ENCODE data around the gene TMOD1.
"Not testable (repeated sequence)": the region's sequence is repeated elsewhere in the genome, so short reads cannot be mapped to it uniquely, and the experiment has no call there.

The TMOD1 gene

GRCh38 chr9:97599314-97599846, 97.9 kb downstream of the TMOD1 start:
- ATAC-seq: no peak
- H3K4me3 Mint-ChIP-seq: no peak overlapping the region
- H3K4me1 Mint-ChIP-seq: peaks cover 7% of the 10 kb centered on the region
- H3K9me3 Mint-ChIP-seq: no peaks in the 10 kb centered on the region
- H3K36me3 Mint-ChIP-seq: peaks cover 40% of the 10 kb centered on the region
- H3K27ac Mint-ChIP-seq: no peak overlapping the region
- no peak for DNase-seq (ENCODE audit: low spot score in 2 of 2)

GRCh38 chr9:97600531-97601227, 99.2 kb downstream of the TMOD1 start:
- Mint-ChIP-seq H3K9me3 (no peaks in the 10 kb centered on the region), H3K4me1 (peaks cover 7% of the 10 kb centered on the region), H3K27ac (no peak overlapping the region), H3K36me3 (peaks cover 53% of the 10 kb centered on the region), H3K4me3 (no peak overlapping the region)
- ATAC-seq (no peak), DNase-seq (ENCODE audit: low spot score in 2 of 2) (no peak)

GRCh38 chr9:97601228-97601898, 99.9 kb downstream of the TMOD1 start:
- H3K27ac Mint-ChIP-seq: no peak overlapping the region
- peaks cover 7% of the 10 kb centered on the region for H3K4me1 Mint-ChIP-seq
- H3K36me3 Mint-ChIP-seq: peaks cover 60% of the 10 kb centered on the region

GRCh38 chr9:97602430-97602829, 101.0 kb downstream of the TMOD1 start:
- H3K9me3 Mint-ChIP-seq: no peaks in the 10 kb centered on the region
- H3K4me1 Mint-ChIP-seq: peaks cover 7% of the 10 kb centered on the region
- no peak for DNase-seq (ENCODE audit: low spot score in 2 of 2)
- no peak overlapping the region for H3K27ac Mint-ChIP-seq
- no peak for ATAC-seq
- H3K4me3 Mint-ChIP-seq: no peak overlapping the region
- H3K36me3 Mint-ChIP-seq: peaks cover 62% of the 10 kb centered on the region

More at GRCh38 chr9:97601228-97601898, 99.9 kb downstream of the TMOD1 start:
- H3K4me3 Mint-ChIP-seq: no peak overlapping the region
- no peaks in the 10 kb centered on the region for H3K9me3 Mint-ChIP-seq
- no peak for ATAC-seq
- no peak for DNase-seq (ENCODE audit: low spot score in 2 of 2)

- Mint-ChIP-seq H3K4me1 (no peaks in the 10 kb centered on the region), H3K9me3 (no peaks in the 10 kb centered on the region), H3K27ac (no peak overlapping the region), H3K36me3 (peaks cover 64% of the 10 kb centered on the region), H3K4me3 (no peak overlapping the region)
- DNase-seq (ENCODE audit: low spot score in 2 of 2) (no peak), ATAC-seq (no peak)
Observed at GRCh38 chr9:97604901-97605645, 103.6 kb downstream of the TMOD1 start.

- Mint-ChIP-seq H3K4me1 (peaks cover 12% of the 10 kb centered on the region), H3K36me3 (peaks cover 23% of the 10 kb centered on the region), H3K9me3 (no peaks in the 10 kb centered on the region), H3K4me3 (no peak overlapping the region), H3K27ac (peak overlapping the region; percentile 3)
- DNase-seq (ENCODE audit: low spot score in 2 of 2) (peak; percentile 40 to 68), ATAC-seq (peak; percentile 37)
Observed at GRCh38 chr9:97615439-97616072, 114.1 kb downstream of the TMOD1 start.

GRCh38 chr9:97617939-97618416, 116.5 kb downstream of the TMOD1 start:
- ATAC-seq (peak; percentile 90), DNase-seq (ENCODE audit: low spot score in 2 of 2) (no peak)
- H3K4me3 Mint-ChIP-seq: no peak overlapping the region
- H3K27ac Mint-ChIP-seq: peak overlapping the region; percentile 66
- H3K36me3 Mint-ChIP-seq: peaks cover 23% of the 10 kb centered on the region
- no peaks in the 10 kb centered on the region for H3K9me3 Mint-ChIP-seq
- peaks cover 12% of the 10 kb centered on the region for H3K4me1 Mint-ChIP-seq

GRCh38 chr9:97620063-97620462, 118.6 kb downstream of the TMOD1 start:
- ATAC-seq; H3K9me3 Mint-ChIP-seq; DNase-seq (ENCODE audit: low spot score in 2 of 2); H3K27ac Mint-ChIP-seq; H3K4me3 Mint-ChIP-seq: not testable (repeated sequence)
- peaks cover 12% of the 10 kb centered on the region for H3K4me1 Mint-ChIP-seq
- H3K36me3 Mint-ChIP-seq: peaks cover 30% of the 10 kb centered on the region

- not testable (repeated sequence) for H3K4me3 Mint-ChIP-seq; H3K9me3 Mint-ChIP-seq; H3K27ac Mint-ChIP-seq; DNase-seq (ENCODE audit: low spot score in 2 of 2); ATAC-seq
- Mint-ChIP-seq H3K36me3 (peaks cover 31% of the 10 kb centered on the region), H3K4me1 (peaks cover 11% of the 10 kb centered on the region)
Observed at GRCh38 chr9:97622483-97622882, 121.0 kb downstream of the TMOD1 start.

GRCh38 chr9:97623946-97624345, 122.5 kb downstream of the TMOD1 start:
- Mint-ChIP-seq H3K4me1 (no peaks in the 10 kb centered on the region), H3K4me3 (no peak overlapping the region), H3K27ac (no peak overlapping the region), H3K36me3 (peaks cover 31% of the 10 kb centered on the region), H3K9me3 (no peaks in the 10 kb centered on the region)
- no peak for DNase-seq (ENCODE audit: low spot score in 2 of 2)
- peak; percentile 36 for ATAC-seq

GRCh38 chr9:97625620-97626019, 124.2 kb downstream of the TMOD1 start:
- Mint-ChIP-seq H3K36me3 (peaks cover 31% of the 10 kb centered on the region), H3K9me3 (no peaks in the 10 kb centered on the region), H3K4me3 (no peak overlapping the region)

GRCh38 chr9:97627624-97628023, 126.2 kb downstream of the TMOD1 start:
- ATAC-seq (no peak), DNase-seq (ENCODE audit: low spot score in 2 of 2) (no peak)
- Mint-ChIP-seq H3K4me3 (no peak overlapping the region), H3K4me1 (peaks cover 7% of the 10 kb centered on the region), H3K36me3 (peaks cover 36% of the 10 kb centered on the region), H3K9me3 (no peaks in the 10 kb centered on the region), H3K27ac (no peak overlapping the region)

More at GRCh38 chr9:97625620-97626019, 124.2 kb downstream of the TMOD1 start:
- ATAC-seq: no peak
- no peaks in the 10 kb centered on the region for H3K4me1 Mint-ChIP-seq
- no peak overlapping the region for H3K27ac Mint-ChIP-seq
- DNase-seq (ENCODE audit: low spot score in 2 of 2): no peak

GRCh38 chr9:97628668-97629067, 127.2 kb downstream of the TMOD1 start:
- DNase-seq (ENCODE audit: low spot score in 2 of 2) (no peak), ATAC-seq (no peak)
- Mint-ChIP-seq H3K4me3 (no peak overlapping the region), H3K4me1 (peaks cover 8% of the 10 kb centered on the region), H3K36me3 (peaks cover 45% of the 10 kb centered on the region), H3K27ac (no peak overlapping the region), H3K9me3 (no peaks in the 10 kb centered on the region)

- H3K36me3 Mint-ChIP-seq: peaks cover 45% of the 10 kb centered on the region
Observed at GRCh38 chr9:97629156-97629555, 127.7 kb downstream of the TMOD1 start.

GRCh38 chr9:97630591-97630990, 129.1 kb downstream of the TMOD1 start:
- DNase-seq (ENCODE audit: low spot score in 2 of 2) (no peak), ATAC-seq (no peak)
- no peak overlapping the region for H3K27ac Mint-ChIP-seq
- no peaks in the 10 kb centered on the region for H3K9me3 Mint-ChIP-seq
- H3K4me1 Mint-ChIP-seq: peaks cover 17% of the 10 kb centered on the region
- H3K36me3 Mint-ChIP-seq: peaks cover 40% of the 10 kb centered on the region
- no peak overlapping the region for H3K4me3 Mint-ChIP-seq

More at GRCh38 chr9:97629156-97629555, 127.7 kb downstream of the TMOD1 start:
- ATAC-seq (no peak), DNase-seq (ENCODE audit: low spot score in 2 of 2) (no peak)
- Mint-ChIP-seq H3K4me1 (peaks cover 8% of the 10 kb centered on the region), H3K27ac (no peak overlapping the region), H3K4me3 (no peak overlapping the region), H3K9me3 (no peaks in the 10 kb centered on the region)

All from stimulated activated effector memory CD8-positive, alpha-beta T cell treated with anti-CD3 and anti-CD28 coated beads, Interleukin-12 subunit alpha, Interleukin-12 subunit beta, amount 100 ng/mL, for 72 hours (primary cell).